Type B pancreatic cell (in vitro differentiated cells): Measurements from ENCODE around the gene TRMU. TPM values are rescaled to one million over a fixed set of nuclear protein-coding genes. Genes with fewer than 3 reads are reported as not detected.

ENCODE experiments used
- DNase-seq: peaks from one replicate; pipeline ENCODE4 v3.0.0; 2021; ENCODE audit warnings: mixed read lengths; ENCODE audit not compliant: unreplicated experiment; ENCODE audit errors: extremely low spot score
- H3K27ac Mint-ChIP-seq: 2 replicates; pipeline ENCODE4 v1.8.0; 2021; ENCODE audit warnings: mild to moderate bottlenecking, mixed read lengths
- H3K27me3 Mint-ChIP-seq: 2 replicates; pipeline ENCODE4 v1.8.0; 2021; ENCODE audit warnings: mixed read lengths
- H3K36me3 Mint-ChIP-seq: 2 replicates; pipeline ENCODE4 v1.8.0; 2021; ENCODE audit warnings: mixed read lengths
- H3K4me1 Mint-ChIP-seq: one replicate; pipeline ENCODE4 v1.8.0; 2021; ENCODE audit warnings: mixed read lengths; ENCODE audit not compliant: unreplicated experiment
- H3K4me3 Mint-ChIP-seq: 2 replicates; pipeline ENCODE4 v1.8.0; 2021; ENCODE audit warnings: mild to moderate bottlenecking, mixed read lengths
- H3K9me3 Mint-ChIP-seq: 2 replicates; pipeline ENCODE4 v1.8.0; 2021; ENCODE audit warnings: mixed read lengths
- CTCF ChIP-seq: fragments of 200-600 bp; sonication (generic); conservative IDR thresholded peaks from 2 replicates; pipeline ENCODE4 v1.5.0; 2021; ENCODE audit warnings: antibody characterized with exemption, mild to moderate bottlenecking
- total RNA-seq: library from RNA; stranded (reverse); gene quantifications from 2 replicates; pipeline ENCODE4 v1.2.1, GENCODE V29; 2021; ENCODE audit warnings: low replicate concordance

Gene TRMU
- total RNA-seq, 1 donor from 2014 or later, result 68.4 TPM

GRCh38 chr22:46340676-46341075, 5.2 kb downstream of the TRMU start:
- H3K4me3 Mint-ChIP-seq, result no peak overlapping the region
- H3K9me3 Mint-ChIP-seq, result no peaks in the 10 kb centered on the region
- peaks cover 20% of the 10 kb centered on the region for H3K36me3 Mint-ChIP-seq
- no peak overlapping the region for H3K27ac Mint-ChIP-seq
- H3K4me1 Mint-ChIP-seq, result peaks cover 8% of the 10 kb centered on the region
- TF ChIP-seq CTCF, result no peak
- no peak for DNase-seq
- H3K27me3 Mint-ChIP-seq, result no peaks in the 10 kb centered on the region

GRCh38 chr22:46346680-46347405, 11.3 kb downstream of the TRMU start:
- H3K4me3 Mint-ChIP-seq, result no peak overlapping the region
- H3K36me3 Mint-ChIP-seq, result peaks cover 5% of the 10 kb centered on the region
- H3K4me1 Mint-ChIP-seq, result no peaks in the 10 kb centered on the region
- H3K9me3 Mint-ChIP-seq, result no peaks in the 10 kb centered on the region
- no peak overlapping the region for H3K27ac Mint-ChIP-seq
- no peaks in the 10 kb centered on the region for H3K27me3 Mint-ChIP-seq
- no peak for TF ChIP-seq CTCF
- no peak for DNase-seq

- H3K27ac Mint-ChIP-seq, result no peak overlapping the region
- no peaks in the 10 kb centered on the region for H3K27me3 Mint-ChIP-seq
- TF ChIP-seq CTCF, result no peak
- no peaks in the 10 kb centered on the region for H3K4me1 Mint-ChIP-seq
- no peak overlapping the region for H3K4me3 Mint-ChIP-seq
- H3K9me3 Mint-ChIP-seq, result no peaks in the 10 kb centered on the region
- H3K36me3 Mint-ChIP-seq, result peaks cover 5% of the 10 kb centered on the region
- no peak for DNase-seq
Measured at GRCh38 chr22:46347646-46348045, 12.1 kb downstream of the TRMU start.

- H3K4me3 Mint-ChIP-seq, result no peak overlapping the region
- H3K27me3 Mint-ChIP-seq, result no peaks in the 10 kb centered on the region
- no peaks in the 10 kb centered on the region for H3K9me3 Mint-ChIP-seq
- TF ChIP-seq CTCF, result no peak
- no peak for DNase-seq
- no peaks in the 10 kb centered on the region for H3K4me1 Mint-ChIP-seq
- peaks cover 5% of the 10 kb centered on the region for H3K36me3 Mint-ChIP-seq
- no peak overlapping the region for H3K27ac Mint-ChIP-seq
Measured at GRCh38 chr22:46348099-46348695, 12.7 kb downstream of the TRMU start.

GRCh38 chr22:46349238-46349637, 13.7 kb downstream of the TRMU start:
- no peaks in the 10 kb centered on the region for H3K27me3 Mint-ChIP-seq
- no peak overlapping the region for H3K27ac Mint-ChIP-seq
- DNase-seq, result no peak
- H3K36me3 Mint-ChIP-seq, result peaks cover 2% of the 10 kb centered on the region
- no peaks in the 10 kb centered on the region for H3K9me3 Mint-ChIP-seq
- no peaks in the 10 kb centered on the region for H3K4me1 Mint-ChIP-seq
- no peak overlapping the region for H3K4me3 Mint-ChIP-seq
- no peak for TF ChIP-seq CTCF
